GM12878 (cell line): Measurements from ENCODE around the gene ITPRIP. TPM values are rescaled to one million over a fixed set of nuclear protein-coding genes. Genes with fewer than 3 reads are reported as not detected.

Experiments used
- ATAC-seq: fragments of 200-7000 bp; cut with Tn5 transposase; 3 replicates; pipeline ENCODE4 v1.9.1; 2020; ENCODE audit warnings: mild to moderate bottlenecking, moderate library complexity
- BruUV-seq: library from RNA; stranded (reverse); fragments of 400-500 nt; replicated peaks from 2 replicates; lab custom pipeline; 2021; lab: Mats Ljungman, UMichigan
- CTCF ChIA-PET: fragments of 300-600 bp; sonication (Branson Sonifier 250); formaldehyde crosslinking; extraction: SDS; loops from one replicate; lab custom pipeline; 2021; ENCODE audit warnings: inconsistent platforms; lab: Yijun Ruan, JAX
- POLR2A ChIA-PET: fragments of 350-600 bp; formaldehyde crosslinking; extraction: SDS; loops from one replicate; lab custom pipeline; 2021; ENCODE audit warnings: inconsistent platforms; lab: Charles Lee
- RAD21 ChIA-PET: fragments of 300-600 bp; sonication (Branson Sonifier 250); formaldehyde crosslinking; loops from one replicate; lab custom pipeline; 2023; ENCODE audit warnings: antibody characterized with exemption; ENCODE audit not compliant: unreplicated experiment; lab: Charles Lee
- SMC1A ChIA-PET: fragments of 300-600 bp; sonication (Branson Sonifier 250); formaldehyde crosslinking; loops from one replicate; lab custom pipeline; 2023; ENCODE audit not compliant: unreplicated experiment, uncharacterized antibody; lab: Charles Lee
- DNase-seq: peaks from one replicate; pipeline ENCODE4 v3.0.0-alpha.2; 2011; ENCODE audit warnings: low read depth, low spot score
- FAIRE-seq: peaks from 3 replicates; lab custom pipeline; 2011; peaks lifted over from hg19 to GRCh38; lab: Jason Lieb, UNC
- H2AFZ ChIP-seq: 2 replicates; pipeline ENCODE4 v1.6.0; 2011; ENCODE audit warnings: low read depth, low read length, control low read depth; ENCODE audit not compliant: control insufficient read depth
- H3K27ac ChIP-seq: 2 replicates; pipeline ENCODE4 v1.5.1; 2011; ENCODE audit warnings: control low read depth; ENCODE audit not compliant: control insufficient read depth, insufficient read depth
- H3K27me3 ChIP-seq, 2 experiments: replicated peaks in 1 of 2; 2 replicates each; pipeline versions ENCODE4 v1.6.0 to v1.6.1; 2011; ENCODE audit warnings: low read length in 1 of 2; ENCODE audit not compliant: control insufficient read depth in 2 of 2, insufficient read depth in 2 of 2
- H3K36me3 ChIP-seq, 2 experiments: 2 replicates each; pipeline ENCODE4 v1.5.1; 2011; ENCODE audit warnings: low read length in 1 of 2; ENCODE audit not compliant: control insufficient read depth in 2 of 2, insufficient read depth in 2 of 2
- H3K4me1 ChIP-seq: 2 replicates; pipeline ENCODE4 v1.6.1; 2011; ENCODE audit warnings: mild to moderate bottlenecking, low read length, moderate library complexity, mixed read lengths; ENCODE audit not compliant: control insufficient read depth, insufficient read depth
- H3K4me2 ChIP-seq: 2 replicates; pipeline ENCODE4 v1.6.0; 2011; ENCODE audit warnings: control low read depth; ENCODE audit not compliant: control insufficient read depth, insufficient read depth
- H3K4me3 ChIP-seq: fragments of 200-600 bp; sonication (generic); 2 replicates; pipeline ENCODE4 v1.5.1; 2016
- H3K79me2 ChIP-seq: 2 replicates; pipeline ENCODE4 v1.6.0; 2011; ENCODE audit warnings: low read length; ENCODE audit not compliant: control insufficient read depth, insufficient read depth
- H3K9ac ChIP-seq: 2 replicates; pipeline ENCODE4 v1.8.0; 2011; ENCODE audit warnings: low read length, control low read depth, mixed read lengths; ENCODE audit not compliant: control insufficient read depth, insufficient read depth
- H3K9me3 ChIP-seq: replicated peaks from 3 replicates; pipeline ENCODE4 v1.5.1; 2011; ENCODE audit warnings: mild to moderate bottlenecking, low read length; ENCODE audit not compliant: control insufficient read depth, insufficient read depth
- H4K20me1 ChIP-seq: 2 replicates; pipeline ENCODE4 v1.6.0; 2011; ENCODE audit not compliant: control insufficient read depth, insufficient read depth
- BHLHE40 ChIP-seq, 2 experiments: fragments of 450-650 bp in 1 of 2; IDR thresholded peaks; 2 replicates each; pipeline ENCODE4 v1.6.1; 2011 to 2017; ENCODE audit warnings: low read depth in 2 of 2, borderline replicate concordance in 1 of 2, improper control_type of control experiment in 1 of 2, low read length in 1 of 2, mild to moderate bottlenecking in 1 of 2
- CBX5 ChIP-seq: sonication (generic); IDR thresholded peaks from 2 replicates; pipeline ENCODE4 v1.6.1; 2016; ENCODE audit warnings: low read depth, moderate library complexity, mild to moderate bottlenecking, inconsistent platforms
- CREM ChIP-seq: IDR thresholded peaks from 2 replicates; pipeline ENCODE4 v1.6.1; 2014; ENCODE audit warnings: antibody characterized with exemption, low read depth
- E2F4 ChIP-seq: IDR thresholded peaks from 2 replicates; pipeline ENCODE4 v1.6.1; 2012; ENCODE audit warnings: low read depth, low read length, improper control_type of control experiment
- FOS ChIP-seq: IDR thresholded peaks from 3 replicates; pipeline ENCODE4 v1.6.1; 2011; ENCODE audit warnings: borderline replicate concordance; ENCODE audit not compliant: insufficient read length; ENCODE audit errors: extremely low read depth
- HDAC2 ChIP-seq: fragments of 200-600 bp; sonication (generic); IDR thresholded peaks from 2 replicates; pipeline ENCODE4 v1.6.1; 2017
- RFX5 ChIP-seq: IDR thresholded peaks from 2 replicates; pipeline ENCODE4 v1.6.1; 2011; ENCODE audit warnings: low read depth, low read length, improper control_type of control experiment
- SPI1 ChIP-seq: IDR thresholded peaks from 2 replicates; pipeline ENCODE4 v1.6.1; 2011; ENCODE audit warnings: low read depth, mild to moderate bottlenecking, low read length, moderate library complexity, borderline replicate concordance; ENCODE audit not compliant: insufficient read depth
- SREBF1 ChIP-seq: IDR thresholded peaks from 2 replicates; pipeline ENCODE4 v1.6.1; 2012; ENCODE audit warnings: mild to moderate bottlenecking, low read length
- USF2 ChIP-seq: IDR thresholded peaks from 2 replicates; pipeline ENCODE4 v1.6.1; 2011; ENCODE audit warnings: low read depth, low read length, improper control_type of control experiment, borderline replicate concordance
- WRNIP1 ChIP-seq: IDR thresholded peaks from 2 replicates; pipeline ENCODE4 v1.6.1; 2011; ENCODE audit warnings: low read depth, low read length, improper control_type of control experiment, borderline replicate concordance
- YBX1 ChIP-seq: fragments of 450-650 bp; IDR thresholded peaks from 2 replicates; pipeline ENCODE4 v1.6.1; 2016; ENCODE audit warnings: antibody characterized with exemption
- ZBED1 ChIP-seq: IDR thresholded peaks from 2 replicates; pipeline ENCODE4 v1.6.1; 2016; ENCODE audit warnings: borderline replicate concordance
- WGBS: methylation state at CpG from one replicate; pipeline ENCODE4 v1.1.6; 2016; ENCODE audit warnings: low lambda C conversion rate; ENCODE audit not compliant: insufficient replicate concordance, insufficient coverage; ENCODE audit errors: missing lambda C conversion rate; 5-methylcytosine and 5-hydroxymethylcytosine counted together
- in situ Hi-C: fragments of 300-500 bp; cut with MboI; formaldehyde crosslinking; loops from 9 replicates; pipeline ENCODE4 v1.14.3; 2018; ENCODE audit warnings: mixed read lengths
- intact Hi-C: fragments of 100-400 bp; cut with micrococcal nuclease; formaldehyde crosslinking; loops from one replicate; pipeline ENCODE4 v1.14.2; 2022; ENCODE audit not compliant: unreplicated experiment
- polyA plus RNA-seq, 11 experiments: library from polyadenylated mRNA; depleted of rRNA in 4 of 11; unstranded in 6 of 11; stranded (reverse) in 5 of 11; fragments of >200 nt; fragmentation: Nextera tagmentation in 4 of 11; fragmentation: Illumina TruSeq in 1 of 11; extraction: Ambion mirVana in 4 of 11; extraction: Trizol in 1 of 11; gene quantifications; 1 replicate in 1 of 11; 2 replicates in 10 of 11; pipeline versions ENCODE4 v1.2.1 to v1.2.3, GENCODE V29; 2011 to 2016; ENCODE audit warnings: inconsistent platforms in 2 of 11, missing spikeins in 2 of 11, low read depth in 1 of 11
- total RNA-seq, 4 experiments: library from RNA; depleted of rRNA in 3 of 4; stranded (reverse); fragments of >200 nt in 3 of 4; fragmentation: Illumina TruSeq in 1 of 4; extraction: Trizol in 1 of 4; gene quantifications; 2 replicates each; pipeline versions ENCODE4 v1.2.1 to v1.2.3, GENCODE V29; 2013 to 2021
- TF ChIP-seq, protein P1 (sequence below): fragments of 450-650 bp; IDR thresholded peaks from 2 replicates; pipeline ENCODE4 v1.6.1; 2018; ENCODE audit warnings: mild to moderate bottlenecking, low read depth, moderate library complexity; ENCODE audit not compliant: partially characterized antibody

ITPRIP gene
- total and polyA plus RNA-seq, 10 of the 15 experiments (the other 5 are each of a cell fraction or from before 2014, with no cell fraction given), result 0.82 to 10.4 (median 5.9) TPM

DNA sequence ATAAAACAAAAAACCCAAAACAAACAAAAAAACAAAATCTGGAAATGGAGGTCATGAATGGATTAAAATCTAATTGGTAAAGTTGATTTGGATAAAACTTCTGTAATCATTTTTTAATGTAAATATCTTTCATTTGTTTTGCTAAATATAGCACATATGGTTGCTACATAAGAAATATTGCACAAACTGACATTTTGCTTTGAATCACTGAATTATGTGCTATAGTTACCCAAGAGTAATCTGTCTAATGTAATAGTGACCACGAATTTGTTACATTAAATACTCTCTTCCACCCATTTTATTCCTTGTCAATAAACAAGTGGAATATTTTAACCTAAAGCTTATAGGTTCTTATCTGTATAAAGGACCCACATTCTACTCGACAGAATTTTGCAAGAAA, 21.5 kb upstream of the ITPRIP start:
- in situ Hi-C loops, result no loop called here
- DNase-seq (no peak), ATAC-seq (no peak), FAIRE-seq (no peak)
- H3K27ac ChIP-seq, result no peak overlapping the region
- ChIA-PET CTCF (no interaction called here), RAD21 (interaction anchor here (0.7 kb wide), 1 partner anchor 511 kb away, joined by 3 read pairs; no protein-coding TSS in a partner anchor), POLR2A (no interaction called here), SMC1A (no interaction called here)
- no TSS peak for BruUV-seq
- TF ChIP-seq, protein P1, sequence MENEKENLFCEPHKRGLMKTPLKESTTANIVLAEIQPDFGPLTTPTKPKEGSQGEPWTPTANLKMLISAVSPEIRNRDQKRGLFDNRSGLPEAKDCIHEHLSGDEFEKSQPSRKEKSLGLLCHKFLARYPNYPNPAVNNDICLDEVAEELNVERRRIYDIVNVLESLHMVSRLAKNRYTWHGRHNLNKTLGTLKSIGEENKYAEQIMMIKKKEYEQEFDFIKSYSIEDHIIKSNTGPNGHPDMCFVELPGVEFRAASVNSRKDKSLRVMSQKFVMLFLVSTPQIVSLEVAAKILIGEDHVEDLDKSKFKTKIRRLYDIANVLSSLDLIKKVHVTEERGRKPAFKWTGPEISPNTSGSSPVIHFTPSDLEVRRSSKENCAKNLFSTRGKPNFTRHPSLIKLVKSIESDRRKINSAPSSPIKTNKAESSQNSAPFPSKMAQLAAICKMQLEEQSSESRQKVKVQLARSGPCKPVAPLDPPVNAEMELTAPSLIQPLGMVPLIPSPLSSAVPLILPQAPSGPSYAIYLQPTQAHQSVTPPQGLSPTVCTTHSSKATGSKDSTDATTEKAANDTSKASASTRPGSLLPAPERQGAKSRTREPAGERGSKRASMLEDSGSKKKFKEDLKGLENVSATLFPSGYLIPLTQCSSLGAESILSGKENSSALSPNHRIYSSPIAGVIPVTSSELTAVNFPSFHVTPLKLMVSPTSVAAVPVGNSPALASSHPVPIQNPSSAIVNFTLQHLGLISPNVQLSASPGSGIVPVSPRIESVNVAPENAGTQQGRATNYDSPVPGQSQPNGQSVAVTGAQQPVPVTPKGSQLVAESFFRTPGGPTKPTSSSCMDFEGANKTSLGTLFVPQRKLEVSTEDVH, result no peak
- TF ChIP-seq HDAC2 (no peak), USF2 (no peak), YBX1 (no peak), FOS (no peak), SREBF1 (no peak), ZBED1 (no peak), CREM (no peak), RFX5 (no peak), E2F4 (no peak), SPI1 (no peak), WRNIP1 (no peak), CBX5 (no peak), BHLHE40 (IDR thresholded peaks at IDR 0.05; ENCODE audit: borderline replicate concordance in 1 of 2, low read depth in 2 of 2, low read length in 1 of 2) (no peak)
- no peaks in the 10 kb centered on the region for H3K79me2 ChIP-seq
- intact Hi-C loops, result no loop called here
- H3K4me3 ChIP-seq, result no peak overlapping the region
- H3K4me2 ChIP-seq, result no peak overlapping the region
- no peaks in the 10 kb centered on the region for H3K4me1 ChIP-seq
- no peaks in the 10 kb centered on the region; the same call in 2 of the 3 replicates for H3K9me3 ChIP-seq
- no peak overlapping the region for H2AFZ ChIP-seq
- no peaks in the 10 kb centered on the region for H3K27me3 ChIP-seq
- 11% methylated on average over 2 of the region's 2 CpGs for WGBS
- H3K36me3 ChIP-seq, result no peaks in the 10 kb centered on the region
- no peak overlapping the region for H3K9ac ChIP-seq
- H4K20me1 ChIP-seq, result no peaks in the 10 kb centered on the region
